Activated T-helper 9 cell treated with anti-CD3 and anti-CD28 coated beads, Interleukin-2, amount 50 U/mL, for 16 hours (primary cell): ENCODE data around the gene TLCD3B.
A peak's percentile ranks its signal among the peaks of the same experiment; 100 is the strongest.

Source experiments
- DNase-seq: peaks from one replicate; pipeline ENCODE4 v3.0.0-alpha.2; 2020; ENCODE audit warnings: low read depth

The TLCD3B gene

GRCh38 chr16:30030841-30031413, at the start of gene TLCD3B:
TLCD3B (minus strand) TSS chr16:30031271; CDS start chr16:30030527, 744 bp downstream.
- no peak for DNase-seq

GRCh38 chr16:30079480-30079879, 48.4 kb upstream of the TLCD3B start:
- DNase-seq: no peak

GRCh38 chr16:30078744-30079143, 47.7 kb upstream of the TLCD3B start:
- DNase-seq: no peak

- DNase-seq: no peak
Observed at GRCh38 chr16:30077656-30078055, 46.6 kb upstream of the TLCD3B start.

- DNase-seq: no peak
Observed at GRCh38 chr16:30076276-30076791, 45.3 kb upstream of the TLCD3B start.

GRCh38 chr16:30075503-30076275, 44.6 kb upstream of the TLCD3B start, which contains the start of gene PPP4C:
PPP4C (plus strand) TSS chr16:30075994; CDS start chr16:30076378, 384 bp downstream.
- DNase-seq: peak; percentile 86

GRCh38 chr16:30070490-30070889, 39.4 kb upstream of the TLCD3B start:
- no peak for DNase-seq

GRCh38 chr16:30069611-30070462, 38.8 kb upstream of the TLCD3B start:
- no peak for DNase-seq

GRCh38 chr16:30068750-30069610, 37.9 kb upstream of the TLCD3B start:
- DNase-seq: peak; percentile 35

GRCh38 chr16:30068333-30068732, 37.3 kb upstream of the TLCD3B start:
- no peak for DNase-seq

- DNase-seq: no peak
Observed at GRCh38 chr16:30067584-30067916, 36.5 kb upstream of the TLCD3B start.

GRCh38 chr16:30066761-30067583, 35.9 kb upstream of the TLCD3B start:
- DNase-seq: no peak

GRCh38 chr16:30065943-30066760, 35.1 kb upstream of the TLCD3B start:
- peak; percentile 38 for DNase-seq

- DNase-seq: peak; percentile 94
Observed at GRCh38 chr16:30065102-30065942, 34.3 kb upstream of the TLCD3B start, which contains the start of gene ALDOA. ALDOA (plus strand) TSS chr16:30065760; CDS start chr16:30066898, 1,138 bp downstream.

- no peak for DNase-seq
Observed at GRCh38 chr16:30064729-30065101, 33.6 kb upstream of the TLCD3B start.

GRCh38 chr16:30063893-30064728, 33.0 kb upstream of the TLCD3B start:
- peak; percentile 55 for DNase-seq

GRCh38 chr16:30063278-30063892, 32.3 kb upstream of the TLCD3B start:
- DNase-seq: no peak
